ENCODE measurements around the gene PDE11A.
"Not testable (repeated sequence)": the region's sequence is repeated elsewhere in the genome, so short reads cannot be mapped to it uniquely, and the experiment has no call there.

Gene PDE11A

GRCh38 chr2:178074123-178075005, 1.8 kb upstream of the PDE11A start:
- DNase-seq = no peak

GRCh38 chr2:178072000-178072382, 586 bp downstream of the PDE11A start:
- no peak for DNase-seq

DNA sequence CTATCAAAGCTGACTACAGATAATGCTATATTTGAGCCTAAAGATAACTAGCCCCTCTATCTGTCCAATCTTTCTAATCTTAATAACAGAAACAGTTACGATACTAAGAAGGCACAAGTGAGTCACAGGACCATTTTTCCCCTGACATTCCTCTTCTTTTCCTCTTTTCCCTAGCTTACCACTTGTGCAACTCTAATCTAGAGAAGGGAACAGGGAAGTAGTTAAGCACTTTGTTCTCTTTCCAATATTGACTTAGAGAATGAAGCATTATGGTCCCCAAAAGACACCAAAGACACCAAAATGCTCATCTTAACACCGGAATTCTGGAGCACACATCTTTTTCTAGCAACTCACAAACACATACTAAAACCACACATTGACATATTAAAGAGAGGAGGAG, 1.8 kb downstream of the PDE11A start:
- no peak for DNase-seq

DNA sequence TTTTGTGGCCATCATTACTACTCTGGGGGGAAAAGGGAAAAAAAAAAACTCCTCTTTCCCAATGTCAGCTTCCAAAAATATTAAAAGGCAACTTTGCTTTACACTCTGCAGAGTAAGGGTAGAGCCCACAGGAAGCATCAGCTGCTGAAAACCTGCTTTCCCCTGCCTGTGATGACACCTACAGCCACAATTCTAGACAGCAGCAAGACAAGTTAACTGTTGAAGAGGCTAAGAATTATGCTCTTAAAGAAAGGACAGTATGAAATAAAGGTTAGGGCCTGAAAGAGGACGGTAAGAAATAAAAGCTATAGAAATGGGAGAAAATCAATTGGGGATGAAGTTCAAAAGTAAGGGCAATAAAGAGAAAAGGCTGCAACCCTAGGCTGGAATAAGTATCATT, 3.0 kb downstream of the PDE11A start:
- no peak for DNase-seq

GRCh38 chr2:178068823-178069454, 3.6 kb downstream of the PDE11A start:
- no peak for DNase-seq

- no peak for DNase-seq
Measured at GRCh38 chr2:178066890-178067669, 5.5 kb downstream of the PDE11A start.

GRCh38 chr2:178066324-178066723, 6.3 kb downstream of the PDE11A start:
- no peak for DNase-seq

GRCh38 chr2:178059681-178060080, 12.9 kb downstream of the PDE11A start:
- no peak for DNase-seq

DNA sequence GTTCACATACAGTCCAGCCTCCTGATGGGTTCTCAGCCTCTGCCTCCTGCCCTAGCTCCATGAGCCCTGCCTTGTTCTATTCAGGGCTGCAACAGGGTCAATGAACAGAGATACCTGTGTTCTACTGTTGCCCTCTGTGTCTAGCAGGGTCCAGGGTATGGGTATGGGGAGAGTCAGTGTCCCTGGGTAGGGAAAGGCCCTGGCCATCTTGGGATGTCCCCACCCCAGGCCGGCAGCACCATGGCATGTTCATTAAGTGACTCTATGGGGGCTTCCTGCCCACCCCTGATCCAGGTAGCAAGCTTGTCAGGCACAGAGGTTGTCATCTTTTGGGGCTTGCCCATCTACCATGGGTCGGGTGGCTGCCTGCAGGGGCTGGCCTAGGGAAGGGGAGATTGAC, 13.5 kb downstream of the PDE11A start:
- no peak for DNase-seq

GRCh38 chr2:178057179-178057680, 15.3 kb downstream of the PDE11A start:
- no peak for DNase-seq

GRCh38 chr2:178056345-178056744, 16.2 kb downstream of the PDE11A start:
- no peak for DNase-seq

GRCh38 chr2:178051257-178051656, 21.3 kb downstream of the PDE11A start:
- not testable (repeated sequence) for DNase-seq

DNA sequence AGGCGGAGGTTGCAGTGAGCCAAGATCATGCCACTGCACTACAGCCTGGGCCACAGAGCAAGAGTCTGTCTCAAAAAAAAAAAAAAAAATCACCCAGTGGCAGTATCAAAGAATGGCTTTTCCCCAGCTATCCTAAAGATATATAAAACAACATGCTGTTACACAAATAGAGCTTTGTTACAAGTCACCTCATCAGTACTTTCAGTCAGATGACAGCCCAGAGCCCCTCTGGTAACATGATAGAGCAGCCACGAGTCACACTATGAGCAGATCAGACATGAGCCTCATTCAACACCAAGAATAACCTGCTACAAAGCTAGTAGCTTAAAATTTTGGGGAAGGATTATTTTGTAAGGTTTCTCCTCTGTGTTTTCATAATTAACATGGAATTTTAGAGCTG, 25.2 kb downstream of the PDE11A start:
- DNase-seq = no peak

DNA sequence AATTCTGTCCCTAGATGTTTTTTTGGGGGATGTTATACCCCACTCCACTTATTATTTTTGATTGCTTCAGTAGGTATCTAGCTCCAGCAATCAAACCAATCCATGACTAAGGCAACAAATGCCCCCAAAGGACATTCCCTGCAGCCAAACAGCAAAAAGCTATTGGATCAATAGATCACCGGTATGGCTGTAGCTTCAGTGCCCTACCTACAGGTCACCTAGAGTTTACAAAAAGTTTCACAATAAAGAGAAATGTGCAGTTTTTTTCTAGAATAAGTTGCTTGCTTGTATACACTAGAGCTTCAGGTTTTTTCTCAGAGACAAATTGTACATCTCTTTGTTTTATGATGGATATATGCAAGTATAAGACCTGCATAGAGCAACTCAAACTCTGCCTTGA, 27.7 kb downstream of the PDE11A start:
- DNase-seq = no peak

GRCh38 chr2:178043266-178043665, 29.3 kb downstream of the PDE11A start:
- DNase-seq = no peak

DNA sequence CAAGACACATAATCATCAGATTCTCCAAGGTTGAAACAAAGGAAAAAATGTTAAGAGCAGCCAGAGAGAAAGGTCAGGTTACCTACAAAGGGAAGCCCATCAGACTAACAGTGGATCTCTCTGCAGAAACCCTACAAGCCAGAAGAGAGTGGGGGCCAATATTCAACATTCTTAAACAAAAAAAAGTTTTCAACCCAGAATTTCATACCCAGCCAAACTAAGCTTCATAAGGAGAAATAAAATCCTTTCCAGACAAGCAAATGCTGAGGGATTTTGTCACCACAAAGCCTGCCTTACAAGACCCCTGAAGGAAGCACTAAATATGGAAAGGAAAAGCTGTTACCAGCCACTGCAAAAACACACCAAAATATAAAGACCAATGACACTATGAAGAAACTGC, 39.0 kb downstream of the PDE11A start:
- DNase-seq = not testable (repeated sequence)

DNA sequence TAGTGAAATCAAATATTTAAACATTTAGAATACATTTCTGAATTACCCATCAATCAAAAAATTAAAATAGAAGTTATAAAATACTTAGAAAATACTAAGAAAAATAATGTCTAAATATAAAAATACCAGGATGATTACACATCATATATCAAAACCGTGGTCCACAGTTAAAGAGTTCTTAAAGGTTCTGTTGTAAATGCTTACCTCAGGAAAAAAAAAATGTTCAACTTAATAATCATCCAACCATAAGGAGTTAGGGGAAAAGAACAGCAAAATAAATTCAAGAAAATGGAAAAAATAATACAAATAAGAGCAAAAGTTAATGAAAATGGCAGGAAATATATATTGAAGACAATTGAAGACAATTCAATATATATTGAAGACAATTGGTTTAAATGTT, 43.2 kb downstream of the PDE11A start:
- no peak for DNase-seq

DNA sequence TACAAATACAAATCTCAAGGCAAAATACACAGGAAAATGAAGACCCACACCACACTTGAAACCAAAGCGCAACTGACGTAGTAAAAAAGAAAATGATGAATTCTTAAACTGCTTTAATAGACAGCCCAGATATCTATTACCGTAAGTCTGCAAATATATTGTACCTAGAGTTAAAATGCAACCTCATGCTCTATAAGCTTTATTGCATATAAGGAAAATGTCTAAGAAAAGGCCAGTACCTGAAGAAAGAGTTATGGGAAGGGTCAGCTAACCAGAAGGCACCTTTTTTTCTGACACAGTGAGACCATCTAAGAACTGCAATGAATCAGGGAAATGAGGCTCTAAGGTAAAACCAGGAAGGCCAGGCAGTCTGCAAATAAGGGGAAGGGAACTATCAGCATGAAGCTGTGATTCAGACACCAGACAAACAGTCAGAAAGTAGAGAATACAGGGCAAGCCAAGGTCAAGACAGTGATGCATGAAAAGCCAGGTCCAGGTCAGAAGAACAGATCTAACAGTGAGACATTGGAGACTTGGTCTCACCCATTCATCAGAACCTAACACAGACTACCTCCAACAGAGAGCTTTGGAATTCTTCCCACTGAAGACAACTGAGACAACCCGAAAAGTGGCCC, 46.9 kb downstream of the PDE11A start:
- DNase-seq = no peak

DNA sequence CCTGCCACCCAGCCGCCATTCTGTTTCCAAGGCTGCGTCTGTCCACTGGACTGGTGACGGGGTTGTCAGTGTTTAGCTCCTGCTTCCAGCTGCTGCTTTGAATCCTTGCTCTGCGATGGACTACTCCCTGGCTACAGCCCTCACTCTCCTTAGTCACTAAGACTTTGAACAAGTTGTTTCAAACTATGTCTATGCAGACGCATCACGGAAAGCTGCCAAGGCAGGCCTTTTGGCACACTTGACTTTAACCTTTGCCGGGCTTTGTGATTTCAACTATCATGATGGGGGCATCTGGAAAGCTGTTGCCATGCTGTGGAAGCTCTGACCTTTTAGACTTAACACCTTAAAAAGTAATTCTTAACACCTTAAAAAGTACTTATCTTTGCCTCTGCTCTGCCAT, 54.4 kb downstream of the PDE11A start:
- no peak for DNase-seq

- DNase-seq = no peak
Measured at GRCh38 chr2:178016612-178017011, 56.0 kb downstream of the PDE11A start.

GRCh38 chr2:178012639-178013038, 59.9 kb downstream of the PDE11A start:
- DNase-seq = no peak

DNA sequence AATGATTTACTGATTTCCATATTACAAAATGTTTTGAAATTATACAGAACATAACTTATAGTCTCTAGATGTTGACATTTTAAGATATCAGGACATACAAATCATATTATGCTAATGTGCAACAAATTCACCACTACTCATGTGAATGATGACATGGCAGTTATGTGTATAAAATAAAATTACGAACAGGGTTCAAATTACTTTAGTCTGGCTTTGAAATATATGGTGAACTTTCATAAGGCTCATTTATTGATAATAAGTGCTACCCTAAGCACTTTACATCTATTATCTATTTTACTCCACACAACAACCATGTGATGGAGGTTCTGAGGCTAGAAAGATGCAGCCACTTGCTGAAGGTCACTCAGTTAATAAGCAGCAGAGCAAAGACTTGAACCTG, 62.8 kb downstream of the PDE11A start:
- DNase-seq = no peak
